NOMO-1 treated with dmso at 0.1 percent for 144 hours (cell line): ENCODE results near the gene ANO8.
"Not testable (repeated sequence)": the region's sequence is repeated elsewhere in the genome, so short reads cannot be mapped to it uniquely, and the experiment has no call there.

Source experiments
- DNase-seq: peaks from one replicate; lab custom pipeline; 2025; ENCODE audit not compliant: unreplicated experiment; lab: John Stamatoyannopoulos, UW

ANO8 gene, protein sequence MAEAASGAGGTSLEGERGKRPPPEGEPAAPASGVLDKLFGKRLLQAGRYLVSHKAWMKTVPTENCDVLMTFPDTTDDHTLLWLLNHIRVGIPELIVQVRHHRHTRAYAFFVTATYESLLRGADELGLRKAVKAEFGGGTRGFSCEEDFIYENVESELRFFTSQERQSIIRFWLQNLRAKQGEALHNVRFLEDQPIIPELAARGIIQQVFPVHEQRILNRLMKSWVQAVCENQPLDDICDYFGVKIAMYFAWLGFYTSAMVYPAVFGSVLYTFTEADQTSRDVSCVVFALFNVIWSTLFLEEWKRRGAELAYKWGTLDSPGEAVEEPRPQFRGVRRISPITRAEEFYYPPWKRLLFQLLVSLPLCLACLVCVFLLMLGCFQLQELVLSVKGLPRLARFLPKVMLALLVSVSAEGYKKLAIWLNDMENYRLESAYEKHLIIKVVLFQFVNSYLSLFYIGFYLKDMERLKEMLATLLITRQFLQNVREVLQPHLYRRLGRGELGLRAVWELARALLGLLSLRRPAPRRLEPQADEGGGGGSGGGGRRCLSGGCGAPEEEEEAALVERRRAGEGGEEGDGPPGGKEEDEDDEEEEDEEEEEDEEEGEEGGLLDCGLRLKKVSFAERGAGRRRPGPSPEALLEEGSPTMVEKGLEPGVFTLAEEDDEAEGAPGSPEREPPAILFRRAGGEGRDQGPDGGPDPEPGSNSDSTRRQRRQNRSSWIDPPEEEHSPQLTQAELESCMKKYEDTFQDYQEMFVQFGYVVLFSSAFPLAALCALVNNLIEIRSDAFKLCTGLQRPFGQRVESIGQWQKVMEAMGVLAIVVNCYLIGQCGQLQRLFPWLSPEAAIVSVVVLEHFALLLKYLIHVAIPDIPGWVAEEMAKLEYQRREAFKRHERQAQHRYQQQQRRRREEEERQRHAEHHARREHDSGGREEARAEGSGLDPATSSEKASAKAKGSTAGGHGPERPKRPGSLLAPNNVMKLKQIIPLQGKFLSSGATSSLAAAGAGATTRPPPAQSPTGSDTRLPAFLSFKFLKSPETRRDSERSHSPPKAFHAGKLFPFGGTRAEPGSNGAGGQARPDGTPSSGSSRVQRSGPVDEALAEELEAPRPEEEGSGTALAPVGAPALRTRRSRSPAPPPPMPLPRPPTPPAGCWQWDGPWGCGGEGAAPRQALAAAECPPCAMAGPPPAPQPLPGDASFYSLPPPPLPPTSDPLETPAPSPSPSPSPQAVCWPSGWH

DNA sequence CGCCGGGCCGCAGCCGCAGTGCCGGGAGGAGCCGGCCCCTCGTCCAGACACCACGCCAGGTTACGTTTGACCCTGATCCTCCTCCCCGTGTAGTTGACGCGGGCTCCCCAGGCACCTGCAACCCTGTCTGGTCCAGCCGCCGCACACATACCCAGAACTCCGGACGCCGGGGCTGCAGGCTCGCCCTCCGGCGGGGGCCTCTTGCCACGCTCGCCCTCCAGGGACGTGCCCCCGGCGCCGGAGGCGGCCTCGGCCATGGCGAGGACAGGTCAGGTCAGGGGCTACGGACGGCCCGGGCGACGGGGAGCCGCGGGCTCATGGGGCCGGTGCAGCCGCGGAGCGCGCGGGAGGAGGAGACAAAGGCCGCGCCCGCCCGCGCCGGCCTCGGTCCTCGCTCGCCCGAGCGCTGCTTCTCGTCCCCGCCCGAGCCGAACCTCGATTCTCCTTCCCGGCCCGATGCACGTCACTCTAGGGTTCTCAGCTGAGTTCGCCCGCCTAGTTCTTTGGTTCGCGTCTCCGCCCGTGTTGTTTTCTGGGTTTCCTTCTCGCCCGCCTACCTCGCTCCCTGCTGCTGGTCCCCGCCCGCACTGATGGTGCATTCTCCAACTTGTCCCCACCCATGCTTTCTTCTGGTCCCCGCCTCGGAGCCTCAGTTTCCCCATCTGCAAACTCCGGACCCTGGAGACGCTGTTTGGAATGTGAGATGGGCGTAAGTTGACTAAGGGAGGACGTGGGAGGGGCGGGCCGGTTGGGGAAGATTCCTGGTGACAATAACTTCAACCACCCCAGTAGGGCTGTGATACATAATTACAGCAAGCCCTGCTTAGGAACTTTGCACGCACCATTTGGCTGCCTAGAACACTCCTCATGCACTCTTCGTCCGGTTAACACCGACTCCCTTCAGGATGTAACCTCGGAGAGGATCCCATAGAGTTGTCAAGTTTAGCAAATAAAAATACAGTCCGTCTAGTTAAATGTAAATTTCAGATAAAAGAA lies at the start of gene ANO8:
ANO8 (minus strand) TSS at position 442 of the 996 bp plus-strand sequence; CDS start at position 257, 185 bp downstream.
- peak; percentile 95 for DNase-seq

DNA sequence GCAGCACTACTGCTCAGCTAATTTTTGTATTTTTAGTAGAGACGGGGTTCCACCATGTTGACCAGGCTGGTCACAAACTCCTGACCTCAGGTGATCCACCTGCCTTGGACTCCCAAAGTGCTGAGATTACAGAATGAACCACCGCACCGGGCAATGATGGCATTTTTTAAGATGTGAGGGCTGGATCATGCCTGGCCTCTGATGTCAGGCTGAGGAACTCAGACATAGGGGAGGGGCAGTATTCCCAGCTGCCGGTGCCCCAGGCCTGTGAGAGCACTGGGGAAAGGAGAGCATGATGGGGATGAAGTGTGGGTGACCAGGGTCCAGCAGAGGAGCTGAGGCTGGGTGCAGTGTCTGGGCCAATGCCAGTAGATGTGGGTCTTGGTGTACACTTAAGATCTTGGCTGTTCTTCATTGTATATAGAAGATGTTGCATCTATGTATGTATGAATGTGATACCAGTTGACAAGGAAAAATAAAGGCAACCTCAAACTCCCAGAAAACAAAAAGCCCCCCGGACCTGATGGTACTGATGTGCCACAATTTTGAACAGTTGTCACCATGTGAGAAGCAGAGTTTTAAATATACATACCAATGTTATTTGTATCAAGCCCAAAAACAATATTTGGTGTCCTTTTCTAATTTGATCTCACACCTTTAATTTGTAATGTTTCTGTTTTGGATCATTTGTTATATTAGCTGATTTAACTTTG lies 45.9 kb upstream of the ANO8 start:
- no peak for DNase-seq

DNA sequence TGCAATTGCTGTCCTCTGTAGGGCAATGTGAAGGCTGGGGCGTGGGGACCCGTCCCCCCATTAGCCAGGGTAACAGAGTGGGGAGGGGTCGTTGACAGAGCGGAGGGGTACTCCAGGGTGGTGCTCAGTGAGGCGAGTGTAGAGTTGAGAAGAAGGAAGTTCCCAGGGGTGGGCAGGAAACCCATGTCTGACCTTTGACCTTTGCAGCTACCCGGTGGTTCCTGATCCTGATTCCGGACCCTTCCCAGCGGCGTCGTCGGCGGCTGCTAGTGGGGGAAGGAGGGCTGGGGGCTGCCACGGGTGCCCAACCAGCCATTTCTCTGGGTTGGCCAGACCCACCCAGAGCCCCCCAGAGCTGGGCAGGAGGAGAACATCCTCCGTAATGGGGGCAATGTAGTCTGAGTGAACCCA lies 44.6 kb upstream of the ANO8 start:
- DNase-seq: no peak

DNA sequence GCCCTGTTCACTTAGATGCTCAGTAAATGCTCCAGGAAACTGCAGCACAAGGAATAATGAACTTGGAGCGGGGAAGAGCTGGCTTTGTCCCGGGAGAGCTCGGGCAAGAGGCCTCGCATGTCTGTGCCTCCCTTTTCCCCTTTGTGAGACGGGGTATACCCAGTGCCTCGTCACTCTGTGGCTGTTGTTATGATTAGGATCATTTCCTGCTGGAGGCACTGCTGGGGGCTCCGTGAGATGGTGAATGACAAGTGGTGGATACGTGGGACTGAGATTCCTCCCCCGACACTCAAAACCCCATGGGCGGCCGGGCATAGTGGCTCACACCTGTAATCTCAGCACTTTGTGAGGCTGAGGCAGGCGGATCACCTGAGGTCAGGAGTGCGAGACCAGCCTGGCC lies 43.6 kb upstream of the ANO8 start:
- DNase-seq: no peak

DNA sequence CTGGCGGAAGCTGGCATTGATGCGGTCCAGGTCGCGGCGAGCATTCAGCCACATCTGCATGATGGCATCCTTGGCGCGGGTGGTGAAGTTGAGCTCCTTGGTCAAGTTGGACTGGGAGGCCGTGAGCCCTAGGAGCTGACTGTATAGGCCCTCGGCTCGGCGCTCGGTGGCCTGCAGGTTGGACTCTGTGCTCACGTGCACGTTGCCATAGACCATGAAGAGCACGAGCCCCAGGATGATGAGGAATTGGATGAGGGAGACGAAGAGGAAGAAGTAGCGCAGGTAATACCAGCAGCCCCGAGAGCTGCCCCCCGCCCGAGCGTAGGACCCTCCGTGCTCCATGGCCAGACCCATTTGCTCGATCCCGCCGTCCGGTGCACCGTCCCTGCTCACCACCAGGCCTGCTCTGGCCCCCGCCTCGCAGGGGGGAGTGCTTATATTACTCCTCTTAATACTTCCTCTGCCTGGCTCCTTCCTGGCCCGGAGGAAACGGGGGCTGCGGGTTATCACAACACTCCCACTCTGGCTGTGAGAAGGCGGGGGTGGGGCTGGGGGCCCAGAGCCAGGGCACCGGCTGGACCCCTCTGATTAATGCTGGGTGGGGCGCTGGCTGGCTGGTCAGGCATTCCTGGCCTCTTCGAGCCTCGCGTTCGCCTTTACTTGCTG lies 42.4 kb upstream of the ANO8 start, which contains the start of gene PLVAP:
PLVAP (minus strand) TSS at position 408 of the 666 bp plus-strand sequence; CDS start at position 354, 54 bp downstream.
- DNase-seq: no peak

DNA sequence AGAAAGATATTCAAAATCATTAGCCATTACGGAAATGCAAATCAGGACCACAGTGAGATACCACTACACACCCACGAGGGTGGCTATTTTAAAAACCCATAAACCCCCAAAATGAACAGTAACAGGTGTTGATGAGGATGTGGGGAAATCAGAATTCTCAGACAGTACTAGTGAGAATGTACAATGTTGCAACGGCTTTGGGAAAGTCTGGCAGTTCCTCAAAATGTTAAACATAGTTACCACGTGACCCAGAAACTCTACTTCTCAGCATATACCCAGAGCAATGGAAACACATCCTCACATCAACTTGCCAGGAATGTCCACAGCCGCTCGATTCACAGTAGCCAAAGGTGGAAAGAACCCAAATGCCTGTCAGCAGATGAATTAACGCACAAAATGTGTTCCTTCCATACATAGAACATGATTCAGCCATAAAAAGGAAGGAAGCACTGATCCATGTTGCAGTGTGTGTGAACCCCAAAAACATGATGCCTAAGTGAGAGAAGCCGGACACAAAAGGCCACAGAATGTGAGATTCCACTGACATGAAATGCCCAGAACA lies 35.5 kb upstream of the ANO8 start:
- DNase-seq: peak; percentile 72

DNA sequence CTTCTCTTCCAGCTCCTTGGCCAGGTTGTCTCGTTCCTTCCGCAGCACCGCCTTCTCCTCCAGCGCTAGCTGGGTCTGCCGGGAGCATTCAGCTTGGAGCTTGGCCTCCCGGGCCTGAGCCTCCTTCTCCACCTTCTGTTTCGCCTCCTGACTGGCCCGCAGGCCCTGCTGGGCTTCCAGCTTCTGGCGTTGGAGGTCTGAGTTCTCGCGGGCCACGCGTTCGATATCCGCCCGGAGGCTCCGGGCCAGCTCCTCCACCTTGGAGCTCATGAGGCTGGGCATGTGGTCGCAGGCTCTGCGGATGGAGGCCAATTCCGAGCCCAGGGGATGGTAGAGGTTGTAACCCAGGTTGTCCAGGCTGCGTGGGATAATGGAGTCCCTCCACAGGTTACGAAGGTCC lies 30.7 kb upstream of the ANO8 start:
- no peak for DNase-seq

DNA sequence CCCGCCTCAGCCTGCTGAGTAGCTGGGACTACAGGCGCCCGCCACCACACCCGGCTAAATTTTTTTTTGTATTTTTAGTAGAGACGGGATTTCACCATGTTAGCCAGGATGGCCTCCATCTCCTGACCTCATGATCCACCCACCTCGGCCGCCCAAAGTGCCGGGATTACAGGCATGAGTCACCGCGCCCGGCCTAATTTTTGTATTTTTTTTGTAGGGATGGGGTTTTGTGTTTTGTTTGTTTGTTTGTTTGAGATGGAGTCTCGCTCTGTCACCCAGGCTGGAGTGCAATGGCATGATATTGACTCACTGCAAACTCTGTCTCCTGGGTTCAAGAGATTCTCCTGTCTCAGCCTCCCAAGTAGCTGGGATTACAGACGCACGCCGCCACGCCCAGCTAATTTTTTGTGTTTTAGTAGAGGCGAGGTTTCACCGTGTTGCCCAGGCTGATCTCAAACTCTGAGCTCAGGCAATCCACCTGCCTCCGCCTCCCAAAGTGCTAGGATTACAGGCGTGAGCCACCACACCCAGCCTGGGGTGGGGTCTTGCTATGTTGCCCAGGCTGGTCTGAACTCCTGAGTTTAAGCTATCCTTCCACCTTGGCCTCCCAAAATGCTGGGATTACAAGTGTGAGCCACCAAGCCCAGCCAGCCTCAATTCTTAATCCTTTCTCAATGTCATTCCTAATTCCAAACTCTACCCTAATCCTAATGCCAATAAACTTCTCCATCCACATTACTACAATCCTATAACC lies 29.4 kb upstream of the ANO8 start:
- not testable (repeated sequence) for DNase-seq

DNA sequence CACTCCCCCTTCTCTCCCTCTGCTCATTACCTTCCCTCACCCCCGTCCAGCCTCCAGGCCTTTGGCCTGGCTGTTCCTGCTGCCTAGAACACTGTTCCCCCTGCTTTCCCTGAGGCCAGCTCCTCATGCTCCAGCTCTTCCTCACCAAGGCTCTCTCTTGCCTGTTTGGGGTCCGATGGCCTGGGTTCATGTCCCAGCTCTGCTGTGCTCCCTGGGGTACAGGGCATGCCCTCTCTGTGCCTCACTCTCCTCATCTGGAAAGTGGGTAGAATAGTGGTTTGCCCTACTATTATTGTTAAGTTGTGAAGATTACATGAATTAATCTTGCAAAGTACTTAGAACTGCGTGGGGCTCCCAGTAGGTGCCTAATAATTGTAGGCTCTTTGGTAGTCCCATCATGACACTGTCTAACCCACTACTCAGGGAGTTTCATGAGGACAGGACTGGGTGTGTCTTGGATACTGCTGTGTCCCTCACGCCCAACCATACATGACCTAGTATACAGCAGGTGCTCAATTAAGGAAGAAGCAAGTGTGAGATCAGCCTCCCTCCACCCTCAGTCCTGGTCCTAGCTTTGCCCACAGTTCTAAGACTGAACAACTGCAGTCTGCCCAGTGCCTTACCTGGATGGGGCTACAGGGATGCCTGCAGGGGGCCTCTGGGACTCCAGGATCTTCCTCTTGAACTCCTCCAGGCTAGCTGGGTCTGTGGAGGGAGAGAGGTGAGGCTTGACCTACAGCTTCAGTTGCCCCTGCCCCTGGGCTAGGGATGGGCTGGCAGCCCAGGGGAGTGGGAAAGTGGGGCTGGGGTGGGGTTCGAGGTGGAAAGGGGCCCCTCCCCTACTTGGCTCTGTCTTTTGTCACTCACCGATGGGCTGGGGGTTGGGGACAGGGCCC lies 25.5 kb upstream of the ANO8 start:
- no peak for DNase-seq

DNA sequence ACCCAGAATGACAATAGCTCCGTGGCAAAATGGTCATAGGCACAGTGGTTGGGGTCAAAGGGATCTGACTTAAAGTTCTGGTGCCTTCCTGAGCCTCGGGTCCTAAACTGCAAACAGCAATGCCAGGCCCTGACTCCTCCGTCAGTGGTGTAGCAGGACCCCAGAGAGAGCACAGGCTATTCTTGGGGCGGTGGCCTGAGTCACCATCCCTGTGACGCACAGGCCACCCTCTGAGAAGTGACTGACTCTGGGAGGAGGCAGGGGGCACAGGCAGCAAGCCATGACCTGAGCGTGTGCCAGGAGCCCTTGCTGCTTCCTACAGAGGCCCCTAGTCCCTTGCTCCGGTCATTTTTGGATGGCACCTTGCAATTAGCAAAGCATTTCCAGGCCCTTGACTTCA lies 23.7 kb upstream of the ANO8 start:
- no peak for DNase-seq

DNA sequence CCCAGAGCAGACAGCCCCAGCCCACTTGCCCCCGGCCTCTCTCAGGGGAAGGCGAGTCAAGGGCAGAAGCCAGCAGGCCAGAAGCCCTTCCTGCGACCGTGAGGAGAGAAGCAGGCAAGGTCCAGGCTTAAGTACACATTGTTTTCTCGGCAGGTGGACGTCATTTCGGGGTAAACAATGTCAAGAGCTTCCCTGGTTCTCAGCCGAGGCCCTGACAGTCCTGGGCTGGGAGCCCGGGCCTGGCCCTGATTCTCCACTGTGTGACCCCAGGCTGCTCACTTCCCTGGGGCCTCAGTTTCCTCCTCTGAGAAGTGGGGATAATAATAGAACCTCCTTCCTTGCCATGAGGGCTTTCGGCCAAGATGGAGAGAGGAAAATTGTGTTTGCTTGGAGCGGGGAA lies 23.1 kb upstream of the ANO8 start:
- no peak for DNase-seq

DNA sequence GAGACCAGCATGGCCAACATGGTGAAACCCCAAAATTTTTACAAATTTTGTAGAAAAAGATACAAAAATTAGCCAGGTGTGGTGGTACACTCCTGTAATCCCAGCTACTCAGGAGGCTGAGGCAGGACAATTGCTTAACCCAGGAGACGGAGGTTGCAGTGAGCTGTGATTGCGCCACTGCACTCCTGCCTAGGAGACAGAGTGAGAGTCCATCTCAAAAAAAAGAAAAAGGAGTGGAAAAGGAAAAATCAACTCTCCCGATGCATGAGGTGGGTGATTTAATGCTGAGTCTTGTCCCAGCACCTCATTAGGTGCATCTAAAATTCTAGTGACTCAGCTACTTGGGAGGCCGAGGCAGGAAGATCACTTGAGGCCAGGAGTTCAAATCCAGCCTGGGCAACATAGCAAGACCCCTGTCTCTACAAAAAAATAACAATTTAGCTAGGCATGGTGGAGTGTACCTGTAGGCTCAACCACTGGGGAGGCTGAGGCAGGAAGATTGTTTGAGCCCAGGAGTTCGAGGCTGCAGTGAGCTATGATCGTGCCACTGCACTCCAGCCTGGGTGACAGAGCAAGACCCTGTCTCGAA lies 22.5 kb upstream of the ANO8 start:
- no peak for DNase-seq

DNA sequence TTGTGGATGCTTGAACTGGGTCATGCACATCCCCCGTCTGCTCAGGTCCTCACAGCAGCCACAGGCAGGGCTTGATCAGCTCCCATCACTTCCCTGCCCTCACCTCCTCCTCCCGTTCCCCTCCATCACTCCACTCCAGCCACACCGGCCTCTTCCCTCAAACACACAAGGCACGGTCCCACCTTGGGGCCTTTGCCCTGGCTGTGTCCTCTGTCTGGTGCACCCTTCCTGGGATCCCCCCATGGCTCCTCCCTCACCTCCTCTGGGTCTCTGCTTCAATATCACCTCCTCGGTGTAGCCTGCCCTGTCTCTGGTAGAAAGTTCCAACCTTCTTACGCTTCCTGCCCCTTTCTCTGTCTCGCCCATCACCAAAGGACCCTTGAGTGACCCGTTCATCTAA lies 18.7 kb upstream of the ANO8 start:
- no peak for DNase-seq

DNA sequence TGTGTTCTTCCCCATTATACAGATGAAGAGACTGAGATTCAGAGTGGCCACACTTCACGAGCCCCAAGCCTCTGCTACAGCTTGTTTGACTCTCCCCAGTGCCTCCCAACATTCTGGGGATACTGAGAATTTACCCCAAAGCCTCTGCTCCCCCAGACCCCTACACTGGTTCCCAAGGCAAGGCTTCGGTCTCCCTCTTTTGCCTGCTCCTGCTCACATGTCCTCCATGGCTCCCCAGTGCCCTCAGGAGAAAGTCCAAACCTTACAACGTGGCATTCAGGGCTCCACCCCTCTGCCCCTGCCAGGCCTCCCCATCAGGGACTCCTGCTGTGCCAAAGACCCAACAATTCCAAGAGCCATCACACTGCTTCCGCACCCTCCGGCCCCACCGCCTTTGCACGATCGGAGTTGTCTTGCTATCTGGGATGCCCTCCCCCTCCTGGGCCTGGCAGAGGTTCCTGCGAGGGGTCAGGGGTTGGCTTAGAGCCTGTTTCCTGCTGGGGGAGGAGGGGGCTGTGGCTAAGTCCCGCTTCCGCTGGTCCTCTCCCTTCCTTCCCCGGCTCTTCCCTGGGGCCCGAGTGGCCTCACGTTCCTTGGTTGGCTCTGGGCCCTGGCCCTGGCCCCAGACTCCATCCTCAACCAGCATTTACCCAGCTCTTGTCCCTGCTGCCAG lies 18.1 kb upstream of the ANO8 start:
- no peak for DNase-seq

DNA sequence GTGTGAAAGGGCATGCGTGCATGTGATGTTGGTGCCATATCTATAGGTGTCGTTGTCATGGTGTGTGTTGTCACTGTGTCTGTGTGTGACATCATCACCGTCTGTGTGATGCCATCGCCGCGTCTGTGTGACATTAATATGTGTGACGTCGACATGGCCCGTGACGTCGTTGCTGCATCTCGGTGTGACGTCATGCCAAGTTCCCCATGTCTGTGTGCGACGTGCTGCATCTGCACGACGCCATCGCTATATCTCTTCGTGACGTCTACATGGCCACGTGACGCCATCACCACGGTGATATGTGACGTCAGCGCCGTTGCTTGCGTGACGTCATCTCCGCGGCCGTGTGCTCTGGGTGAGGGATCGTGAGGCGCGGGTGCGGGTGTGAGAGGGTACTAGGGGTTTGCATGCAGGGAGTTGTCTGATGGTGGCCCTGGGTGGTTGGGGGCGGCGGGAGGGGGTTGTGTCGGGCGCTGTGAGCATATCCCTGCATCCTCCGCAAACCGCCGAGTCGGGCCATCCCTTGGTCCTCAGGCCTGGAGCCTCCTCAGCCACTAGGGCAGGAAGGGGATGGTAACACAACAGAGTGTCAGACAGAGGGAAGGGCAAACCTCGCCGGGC lies 17.3 kb upstream of the ANO8 start:
- no peak for DNase-seq
